SU-DHL-6 (cell line): ENCODE results near the gene BAHCC1.

Experiments
- H2AFZ ChIP-seq: fragments of 200-600 bp; sonication (generic); 2 replicates; pipeline ENCODE4 v1.6.1; 2014; ENCODE audit warnings: low read depth, mild to moderate bottlenecking, moderate library complexity, mixed read lengths, antibody characterized with exemption, low read length; ENCODE audit not compliant: severe bottlenecking
- H3F3A ChIP-seq: fragments of 200-600 bp; shearing (Covaris generic); 2 replicates; pipeline ENCODE4 v1.6.0; 2016; ENCODE audit warnings: antibody characterized with exemption, mild to moderate bottlenecking; ENCODE audit not compliant: insufficient read depth
- H3K27ac ChIP-seq: fragments of 200-600 bp; sonication (generic); 2 replicates; pipeline ENCODE4 v1.5.1; 2016; ENCODE audit warnings: low read depth, mild to moderate bottlenecking, low read length, moderate library complexity, mixed read lengths
- H3K27me3 ChIP-seq: fragments of 200-600 bp; sonication (generic), shearing (Covaris generic); 2 replicates; pipeline ENCODE4 v1.6.0; 2014; ENCODE audit warnings: mild to moderate bottlenecking, low read length
- H3K36me3 ChIP-seq: fragments of 200-600 bp; sonication (generic); 2 replicates; pipeline ENCODE4 v1.6.1; 2014; ENCODE audit warnings: mild to moderate bottlenecking, low read length, mixed read lengths
- H3K4me2 ChIP-seq: fragments of 300-600, 200-600 bp; shearing (Covaris generic), sonication (generic); 2 replicates; pipeline ENCODE4 v1.6.0; 2014; ENCODE audit warnings: low read length, low read depth, mild to moderate bottlenecking; ENCODE audit not compliant: poor library complexity, severe bottlenecking
- H3K4me3 ChIP-seq: fragments of 200-600 bp; sonication (generic); 2 replicates; pipeline ENCODE4 v1.5.1; 2014; ENCODE audit warnings: antibody characterized with exemption, low read length, mild to moderate bottlenecking, mixed read lengths; ENCODE audit not compliant: insufficient read depth, poor library complexity, severe bottlenecking
- H3K79me2 ChIP-seq: fragments of 200-600 bp; sonication (generic); 2 replicates; pipeline ENCODE4 v1.6.1; 2014; ENCODE audit warnings: mild to moderate bottlenecking, low read length, moderate library complexity; ENCODE audit not compliant: insufficient read depth
- H3K9ac ChIP-seq: fragments of 200-600 bp; sonication (generic); 2 replicates; pipeline ENCODE4 v1.7.0; 2014; ENCODE audit warnings: mild to moderate bottlenecking, low read length
- H3K9me2 ChIP-seq: fragments of 200-600 bp; sonication (generic); replicated peaks from 2 replicates; pipeline ENCODE4 v1.6.1; 2014; ENCODE audit warnings: low read length; ENCODE audit not compliant: insufficient read depth
- H3K9me3 ChIP-seq: fragments of 200-600 bp; sonication (generic); 2 replicates; pipeline ENCODE4 v1.6.1; 2014; ENCODE audit warnings: low read length, mixed read lengths; ENCODE audit not compliant: insufficient read depth
- H4K20me1 ChIP-seq: fragments of 200-600 bp; sonication (generic); 2 replicates; pipeline ENCODE4 v1.6.1; 2014; ENCODE audit warnings: low read depth, mild to moderate bottlenecking, antibody characterized with exemption, low read length, moderate library complexity, mixed read lengths
- CTCF ChIP-seq: fragments of 200-600 bp; sonication (generic); IDR thresholded peaks from one replicate; pipeline ENCODE4 v1.5.1; 2017; ENCODE audit warnings: antibody characterized with exemption, mild to moderate bottlenecking, low read length, moderate library complexity; ENCODE audit not compliant: insufficient read depth, poor library complexity, severe bottlenecking
- EZH2phosphoT487 ChIP-seq: fragments of 200-600 bp; sonication (generic), shearing (Covaris generic); conservative IDR thresholded peaks from 2 replicates; pipeline ENCODE4 v1.6.1; 2018; ENCODE audit warnings: mild to moderate bottlenecking, antibody characterized with exemption, low read length, moderate library complexity, mixed read lengths

The BAHCC1 gene

GRCh38 chr17:81397314-81398175 lies 2.3 kb downstream of the BAHCC1 start:
- Histone ChIP-seq H3K4me3 (no peak overlapping the region), H3K27me3 (no peaks in the 10 kb centered on the region), H4K20me1 (no peaks in the 10 kb centered on the region), H3K27ac (no peak overlapping the region), H3K36me3 (no peaks in the 10 kb centered on the region), H3K79me2 (no peaks in the 10 kb centered on the region), H3K9ac (no peak overlapping the region), H3K9me3 (no peaks in the 10 kb centered on the region), H3F3A (no peaks in the 10 kb centered on the region), H2AFZ (no peak overlapping the region), H3K9me2 (no peaks in the 10 kb centered on the region), H3K4me2 (no peak overlapping the region)
- TF ChIP-seq EZH2phosphoT487: no peak
- no peak for TF ChIP-seq CTCF

- no peak overlapping the region for H3K27ac ChIP-seq
- H3K36me3 ChIP-seq: no peaks in the 10 kb centered on the region
- H3K9me2 ChIP-seq: no peaks in the 10 kb centered on the region
- no peaks in the 10 kb centered on the region for H3K27me3 ChIP-seq
- no peak overlapping the region for H3K4me3 ChIP-seq
- H3K4me2 ChIP-seq: no peak overlapping the region
- H3F3A ChIP-seq: no peaks in the 10 kb centered on the region
- H4K20me1 ChIP-seq: no peaks in the 10 kb centered on the region
- no peak overlapping the region for H3K9ac ChIP-seq
- no peaks in the 10 kb centered on the region for H3K9me3 ChIP-seq
- H2AFZ ChIP-seq: no peak overlapping the region
- H3K79me2 ChIP-seq: no peaks in the 10 kb centered on the region
- no peak for TF ChIP-seq EZH2phosphoT487
- TF ChIP-seq CTCF: no peak
Observed at GRCh38 chr17:81398176-81398831, 3.0 kb downstream of the BAHCC1 start.

GRCh38 chr17:81398832-81399411 lies 3.7 kb downstream of the BAHCC1 start:
- Histone ChIP-seq H3K27ac (no peak overlapping the region), H3F3A (no peaks in the 10 kb centered on the region), H3K27me3 (no peaks in the 10 kb centered on the region), H3K4me2 (no peak overlapping the region), H3K9me3 (no peaks in the 10 kb centered on the region), H3K9ac (no peak overlapping the region), H3K36me3 (no peaks in the 10 kb centered on the region), H4K20me1 (no peaks in the 10 kb centered on the region), H3K79me2 (no peaks in the 10 kb centered on the region), H3K4me3 (no peak overlapping the region), H3K9me2 (no peaks in the 10 kb centered on the region), H2AFZ (no peak overlapping the region)
- no peak for TF ChIP-seq CTCF
- no peak for TF ChIP-seq EZH2phosphoT487
